Astrocyte (in vitro differentiated cells and primary cell): Measurements from ENCODE around the gene PTPRN2.

Source experiments
- CTCF ChIP-seq: IDR thresholded peaks from 2 replicates; pipeline ENCODE4 v1.5.1; 2011; ENCODE audit warnings: low read depth, mild to moderate bottlenecking, inconsistent platforms, low read length, moderate library complexity; ENCODE audit not compliant: insufficient read depth
- EZH2 ChIP-seq: IDR thresholded peaks from 2 replicates; pipeline ENCODE4 v1.6.1; 2012; ENCODE audit warnings: mild to moderate bottlenecking, low read length, inconsistent platforms; ENCODE audit not compliant: insufficient read depth

- no peak for TF ChIP-seq CTCF
- no peak for TF ChIP-seq EZH2
Observed at GRCh38 chr7:158031867-158032308, 555.7 kb downstream of the PTPRN2 start.
